Sciatic nerve (tissue), 2 donors: Measurements from ENCODE around the gene ARID5A. TPM values are rescaled to one million over a fixed set of nuclear protein-coding genes. Genes with fewer than 3 reads are reported as not detected.
"Not testable (repeated sequence)": the region's sequence is repeated elsewhere in the genome, so short reads cannot be mapped to it uniquely, and the experiment has no call there.

Experiments used
- ATAC-seq: fragments of 200-7000 bp; cut with Tn5 transposase; one replicate; pipeline ENCODE4 v1.9.1; 2020; ENCODE audit warnings: mild to moderate bottlenecking, moderate library complexity
- DNase-seq: peaks from one replicate; pipeline ENCODE4 v3.0.0-alpha.2; 2020; ENCODE audit warnings: low spot score
- intact Hi-C: fragments of 100-400 bp; cut with DNase I; formaldehyde crosslinking; loops from one replicate; pipeline ENCODE4 v1.14.2; 2022
- total RNA-seq: library from RNA; stranded (reverse); fragmentation: NEBNext Ultra II Directional; extraction: Animal tissue kit (Norgen Biotek cat#: 25700); gene quantifications from one replicate; pipeline ENCODE4 v1.2.1, GENCODE V29; 2021
- donor health status: DM: no; HTN: no; CAD: no.
- donor health status: DM: no; HTN: no; CAD: no.

ARID5A gene
- total RNA-seq, 1 donor from 2014 or later = 44.8 TPM

DNA sequence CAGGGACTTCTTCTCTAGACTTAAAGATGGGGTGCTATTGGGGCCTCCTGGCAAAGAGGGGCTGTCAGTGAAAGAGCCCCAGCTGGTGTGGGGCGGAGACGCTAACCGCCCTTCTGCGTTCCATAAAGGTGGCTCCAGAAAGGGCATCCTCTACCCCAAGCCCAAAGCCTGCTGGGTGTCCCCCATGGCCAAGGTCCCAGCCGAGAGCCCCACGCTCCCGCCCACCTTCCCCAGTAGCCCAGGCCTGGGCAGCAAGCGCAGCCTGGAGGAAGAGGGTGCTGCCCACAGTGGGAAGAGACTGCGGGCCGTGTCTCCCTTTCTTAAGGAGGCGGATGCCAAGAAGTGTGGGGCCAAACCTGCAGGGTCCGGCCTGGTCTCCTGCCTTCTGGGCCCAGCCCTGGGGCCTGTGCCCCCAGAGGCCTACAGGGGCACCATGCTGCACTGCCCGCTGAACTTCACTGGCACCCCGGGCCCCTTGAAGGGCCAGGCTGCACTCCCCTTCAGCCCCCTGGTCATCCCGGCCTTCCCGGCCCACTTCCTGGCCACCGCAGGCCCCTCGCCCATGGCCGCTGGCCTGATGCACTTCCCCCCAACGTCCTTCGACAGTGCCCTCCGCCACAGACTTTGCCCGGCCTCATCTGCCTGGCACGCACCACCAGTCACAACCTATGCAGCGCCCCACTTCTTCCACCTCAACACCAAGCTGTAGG, 15.2 kb downstream of the ARID5A start:
- ATAC-seq (no peak), DNase-seq (no peak)
- intact Hi-C loops = no loop called here

DNA sequence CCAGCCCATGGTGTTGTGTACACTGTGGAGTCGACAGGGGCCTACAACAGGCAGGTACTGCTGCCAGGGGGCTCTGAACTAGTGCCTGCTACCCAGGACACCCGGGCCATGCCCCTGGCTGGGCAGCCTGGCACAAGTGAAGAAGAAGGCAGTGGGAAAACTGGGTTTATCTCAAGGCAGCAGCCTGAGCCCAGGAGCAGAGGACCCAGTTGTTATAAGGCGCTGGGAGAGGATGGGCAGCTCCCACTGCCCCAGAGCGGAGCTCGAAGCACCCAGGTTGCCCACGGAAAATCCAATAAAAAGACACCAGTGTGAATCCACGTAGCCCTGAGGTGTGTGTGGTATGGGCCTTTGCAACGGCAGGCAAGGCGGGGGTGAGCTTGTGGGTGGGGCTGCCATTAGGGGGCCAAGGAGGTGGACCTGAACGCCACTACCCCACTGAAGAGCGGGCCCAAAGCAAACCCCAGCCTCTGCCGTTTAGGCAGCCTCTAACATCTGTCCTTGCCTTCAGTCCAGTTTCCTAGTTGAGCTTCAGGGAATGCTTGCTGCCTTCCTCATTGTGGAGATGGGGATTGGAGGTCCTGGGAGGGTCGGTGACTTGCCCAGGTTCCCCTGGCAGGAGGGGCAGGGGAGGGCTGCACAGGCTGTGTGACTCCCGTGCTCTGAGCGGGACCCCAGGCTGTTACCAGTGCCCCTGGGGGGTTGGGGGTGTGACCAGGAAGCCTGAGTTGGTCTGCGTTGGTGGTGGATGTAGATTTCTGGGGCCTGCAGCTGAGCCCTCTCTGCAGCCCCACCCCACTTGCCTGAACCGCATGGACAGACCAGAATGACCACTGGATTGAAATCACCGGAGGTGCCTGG, 16.0 kb downstream of the ARID5A start:
- intact Hi-C loops = no loop called here
- DNase-seq (no peak), ATAC-seq (no peak)

DNA sequence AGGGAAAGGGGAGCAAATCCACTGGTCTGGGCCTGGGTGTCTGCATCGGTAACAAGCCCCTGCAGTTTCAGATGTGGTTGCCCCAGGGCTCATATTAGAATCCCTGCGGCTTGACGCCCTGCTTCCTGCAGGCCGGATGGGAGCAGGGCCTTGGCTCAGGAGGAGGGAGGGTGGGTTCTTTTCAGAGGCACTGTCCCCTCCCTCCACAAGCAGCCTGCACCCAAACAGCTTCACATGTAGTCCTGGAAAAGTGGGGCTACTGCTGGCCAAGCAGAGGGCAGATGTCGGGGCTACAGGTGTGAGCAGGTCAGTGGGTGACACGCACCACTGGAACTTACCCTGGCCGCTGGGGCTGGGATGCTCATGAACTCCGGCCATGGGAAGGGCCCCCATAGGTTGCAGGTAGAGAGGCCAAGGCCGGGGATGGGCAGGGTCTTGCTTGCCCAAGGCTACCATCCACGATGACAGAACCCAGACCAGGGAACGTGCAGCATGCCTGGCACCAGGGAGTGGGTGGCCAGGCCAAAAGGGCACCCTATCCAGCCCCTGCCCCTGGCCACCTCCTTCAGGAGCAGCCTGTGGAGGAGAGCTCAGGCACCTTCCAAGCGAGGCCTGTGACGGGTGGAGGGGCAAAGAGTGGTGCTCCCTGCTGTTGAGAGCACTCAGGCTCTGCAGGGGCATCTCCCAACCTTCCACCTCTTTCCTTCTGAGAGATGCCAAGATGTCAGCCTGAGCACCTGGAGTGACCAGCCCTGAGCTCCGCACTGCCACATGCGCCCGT, 16.8 kb downstream of the ARID5A start:
- intact Hi-C loops = no loop called here
- ATAC-seq (peak; percentile 4), DNase-seq (no peak)

DNA sequence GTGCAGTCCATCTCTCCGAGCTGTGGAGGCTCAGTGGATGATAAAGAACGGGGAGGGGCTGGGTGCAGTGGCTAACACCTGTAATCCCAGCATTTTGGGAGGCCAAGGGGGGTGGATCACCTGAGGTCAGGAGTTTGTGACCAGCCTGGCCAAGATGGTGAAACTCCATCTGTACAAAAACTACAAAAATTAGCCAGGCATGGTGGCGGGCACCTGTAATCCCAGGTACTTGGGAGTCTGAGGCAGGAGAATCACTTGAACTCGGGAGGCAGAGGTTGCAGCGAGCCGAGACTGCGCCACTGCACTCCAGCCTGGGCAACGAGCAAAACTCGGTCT, 17.4 kb downstream of the ARID5A start:
- intact Hi-C loops, ATAC-seq, DNase-seq: not testable (repeated sequence)

GRCh38 chr2:96554293-96555145, 18.0 kb downstream of the ARID5A start:
- peak; percentile 84 for DNase-seq
- ATAC-seq = peak; percentile 70
- intact Hi-C loops = no loop called here

GRCh38 chr2:96555146-96555610, 18.6 kb downstream of the ARID5A start:
- ATAC-seq (no peak), DNase-seq (no peak)
- intact Hi-C loops = no loop called here

DNA sequence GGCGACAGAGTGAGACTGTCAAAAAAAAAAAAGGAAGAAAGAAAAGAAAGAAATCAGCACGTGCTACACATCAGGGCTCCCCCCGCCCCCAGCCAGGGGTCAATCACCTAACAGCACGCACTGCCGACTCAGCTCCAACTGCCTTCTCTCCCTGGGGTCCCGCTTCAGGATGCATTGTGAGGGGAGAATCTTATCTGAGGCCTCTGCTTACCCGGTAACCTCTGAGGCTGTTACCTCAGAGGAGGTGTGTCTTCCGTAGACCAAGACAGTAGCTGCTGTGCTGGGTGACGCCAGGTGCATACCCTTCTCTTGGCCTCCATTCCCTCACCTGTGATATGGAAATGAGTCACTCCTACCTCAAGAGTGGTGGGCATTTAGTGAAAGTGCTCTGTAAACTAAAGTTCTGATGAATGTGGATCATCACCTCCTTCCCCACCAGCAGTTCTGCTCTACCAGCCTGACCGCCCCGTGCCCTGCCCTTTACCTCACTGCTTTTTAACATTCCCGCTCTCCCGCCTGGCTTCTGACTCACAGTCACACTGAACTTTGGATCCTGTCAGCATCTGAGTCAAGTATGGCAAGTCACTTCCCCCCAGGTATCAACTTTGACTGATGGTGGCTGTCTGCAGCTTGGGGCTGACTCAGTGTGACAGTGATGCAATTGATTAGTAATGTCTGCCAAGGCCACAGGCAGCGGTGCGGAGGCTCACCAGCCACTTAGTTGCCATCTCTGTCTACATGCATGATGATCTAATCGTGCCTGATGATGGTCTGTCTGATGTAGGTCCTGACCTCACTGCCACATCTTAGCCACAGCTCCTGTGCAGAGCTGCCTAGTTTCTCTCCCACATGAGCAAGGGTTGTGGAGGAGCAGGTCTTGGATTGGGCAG, 20.1 kb downstream of the ARID5A start:
- intact Hi-C loops = no loop called here
- no peak for DNase-seq
- ATAC-seq = no peak

GRCh38 chr2:96557421-96557820, 20.9 kb downstream of the ARID5A start:
- ATAC-seq, intact Hi-C loops, DNase-seq: not testable (repeated sequence)

- intact Hi-C loops = no loop called here
- no peak for DNase-seq
Measured at GRCh38 chr2:96558061-96558460, 21.5 kb downstream of the ARID5A start.

DNA sequence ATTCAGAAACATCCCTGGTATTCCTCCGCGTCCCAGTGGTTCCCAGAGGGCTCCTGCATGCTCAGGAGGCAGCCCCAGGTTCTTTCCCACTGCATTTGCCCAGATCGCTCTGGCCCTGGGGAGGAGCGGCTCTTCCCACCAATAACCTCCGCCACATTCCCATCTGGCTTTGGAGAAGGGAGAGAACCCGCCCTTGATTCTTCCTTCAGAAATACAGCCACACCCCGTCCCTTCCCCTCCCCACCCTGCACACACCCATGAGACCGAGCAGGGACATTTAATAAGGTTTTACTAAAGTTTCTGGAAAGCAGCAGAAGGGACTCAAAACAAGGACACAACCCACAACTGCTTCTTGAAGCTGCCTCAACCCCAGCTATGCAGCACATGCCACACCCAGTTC, 21.9 kb downstream of the ARID5A start:
- no peak for DNase-seq
- no peak for ATAC-seq
- intact Hi-C loops = no loop called here

More at GRCh38 chr2:96558061-96558460, 21.5 kb downstream of the ARID5A start:
- no peak for ATAC-seq

GRCh38 chr2:96564026-96564425, 27.5 kb downstream of the ARID5A start:
- ATAC-seq (no peak), DNase-seq (no peak)
- intact Hi-C loops = no loop called here

- DNase-seq (no peak), ATAC-seq (no peak)
- intact Hi-C loops = no loop called here
Measured at GRCh38 chr2:96564563-96564962, 28.0 kb downstream of the ARID5A start.

DNA sequence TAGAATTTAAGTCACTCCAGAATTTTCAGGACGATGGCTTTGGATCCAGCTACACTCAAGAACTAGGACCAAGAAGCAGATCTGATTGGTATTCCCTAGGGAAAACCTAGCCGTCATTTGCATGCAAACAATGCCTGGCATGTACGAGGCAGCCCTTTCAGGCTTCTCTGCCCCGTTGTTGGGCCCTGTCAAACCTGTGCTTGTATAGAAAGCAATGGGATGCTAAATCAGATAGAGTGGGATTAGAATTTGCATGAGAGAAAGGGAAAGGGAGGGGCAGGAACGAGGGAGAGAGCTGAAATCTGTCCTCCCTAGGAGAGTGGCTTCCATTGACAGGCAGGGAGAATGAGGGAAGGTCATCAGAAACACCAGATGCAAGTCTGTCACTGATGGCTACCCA, 28.6 kb downstream of the ARID5A start:
- intact Hi-C loops = no loop called here
- DNase-seq = no peak
- no peak for ATAC-seq

GRCh38 chr2:96568094-96568493, 31.5 kb downstream of the ARID5A start:
- ATAC-seq (no peak), DNase-seq (no peak)
- intact Hi-C loops = no loop called here

- no peak for ATAC-seq
- DNase-seq = no peak
- intact Hi-C loops = no loop called here
Measured at GRCh38 chr2:96574364-96574763, 37.8 kb downstream of the ARID5A start.

- ATAC-seq (no peak), DNase-seq (no peak)
- intact Hi-C loops = no loop called here
Measured at GRCh38 chr2:96575785-96576456, 39.4 kb downstream of the ARID5A start.

DNA sequence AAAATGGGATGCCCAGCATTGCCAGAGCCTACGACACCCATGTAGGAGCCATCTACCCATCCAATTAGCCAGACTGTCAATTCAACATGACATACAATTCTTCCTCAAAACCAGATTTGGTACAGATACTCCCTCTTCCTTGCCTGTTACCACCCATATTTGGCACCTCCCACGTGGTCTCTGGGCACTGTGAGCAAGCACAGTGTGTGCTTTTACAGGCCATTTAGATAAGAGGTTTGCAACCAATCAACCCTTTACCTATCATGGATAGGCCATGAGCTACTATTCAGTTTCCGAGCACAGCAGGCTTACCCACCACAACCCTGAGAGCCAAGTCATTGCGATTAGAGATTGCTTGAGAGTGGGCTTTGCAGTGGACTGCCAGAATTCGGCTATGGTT, 40.9 kb downstream of the ARID5A start:
- intact Hi-C loops = no loop called here
- DNase-seq (no peak), ATAC-seq (no peak)
